B cell (primary cell): Measurements from ENCODE around the gene ZBED4. TPM values are rescaled to one million over a fixed set of nuclear protein-coding genes. Genes with fewer than 3 reads are reported as not detected.

ENCODE experiments used
- ATAC-seq: fragments of 200-7000 bp; cut with Tn5 transposase; one replicate; pipeline ENCODE4 v1.10.0; 2021; ENCODE audit warnings: low read depth, mild to moderate bottlenecking, moderate number of reproducible peaks, moderate library complexity
- CTCF ChIA-PET: fragments of 350-600 bp; sonication (Branson Sonifier 250); formaldehyde crosslinking; loops from one replicate; lab custom pipeline; 2021; ENCODE audit warnings: antibody characterized with exemption, inconsistent platforms; lab: Charles Lee
- POLR2A ChIA-PET: fragments of 350-600 bp; sonication (Branson Sonifier 250); formaldehyde crosslinking; loops from one replicate; lab custom pipeline; 2021; ENCODE audit warnings: antibody characterized with exemption; lab: Charles Lee
- DNase-seq: peaks from one replicate; pipeline ENCODE4 v3.0.0; 2013
- H2AFZ ChIP-seq: 2 replicates; pipeline ENCODE4 v1.6.1; 2012; ENCODE audit warnings: mild to moderate bottlenecking, low read depth, low read length; ENCODE audit not compliant: insufficient read depth, poor library complexity, severe bottlenecking
- H3K27ac ChIP-seq, 2 donors: 1 replicate in 1 of 2; 2 replicates in 1 of 2; pipeline ENCODE4 v1.5.1; 2012 to 2013; ENCODE audit warnings: low read length in 2 of 2, mild to moderate bottlenecking in 2 of 2, moderate library complexity in 1 of 2
- H3K27me3 ChIP-seq, 4 experiments: fragments of 200-600 bp in 1 of 4; sonication (generic) in 1 of 4; replicated peaks in 1 of 4; 1 replicate in 2 of 4; 2 replicates in 2 of 4; pipeline versions ENCODE4 v1.6.1 to v1.7.0; 2013 to 2016; ENCODE audit warnings: low read length in 3 of 4, mild to moderate bottlenecking in 2 of 4, mixed read lengths in 1 of 4, moderate library complexity in 1 of 4; ENCODE audit not compliant: insufficient read depth in 4 of 4, control insufficient read depth in 3 of 4; ENCODE audit errors: control extremely low read depth in 1 of 4
- H3K36me3 ChIP-seq, 2 experiments: replicated peaks in 1 of 2; 1 replicate in 1 of 2; 2 replicates in 1 of 2; pipeline versions ENCODE4 v1.6.1 to v1.7.1; 2013; ENCODE audit warnings: low read length in 1 of 2; ENCODE audit not compliant: insufficient read depth in 2 of 2, control insufficient read depth in 1 of 2; ENCODE audit errors: control extremely low read depth in 1 of 2, extremely low read depth in 1 of 2
- H3K4me1 ChIP-seq, 2 donors: fragments of 200-600 bp in 1 of 2; sonication (generic) in 1 of 2; 1 replicate in 1 of 2; 2 replicates in 1 of 2; pipeline versions ENCODE4 v1.5.1 to v1.6.1; 2013 to 2017; ENCODE audit warnings: low read length in 2 of 2; ENCODE audit not compliant: control insufficient read depth in 2 of 2, insufficient read depth in 2 of 2
- H3K4me2 ChIP-seq: replicated peaks from 2 replicates; pipeline ENCODE3; 2012; ENCODE audit warnings: mild to moderate bottlenecking, low read depth, low read length; ENCODE audit not compliant: poor library complexity, severe bottlenecking
- H3K4me3 ChIP-seq, 5 experiments: fragments of 200-600 bp in 1 of 5; sonication (generic) in 1 of 5; 1 replicate in 3 of 5; 2 replicates in 2 of 5; pipeline versions ENCODE4 v1.5.1 to v1.7.0; 2011 to 2016; ENCODE audit warnings: low read length in 4 of 5, mild to moderate bottlenecking in 4 of 5, low read depth in 2 of 5, control low read depth in 1 of 5, moderate library complexity in 1 of 5; ENCODE audit not compliant: insufficient read depth in 1 of 5; ENCODE audit errors: control extremely low read depth in 1 of 5, extremely low read depth in 1 of 5
- H3K79me2 ChIP-seq: fragments of 200-600 bp; sonication (generic); one replicate; pipeline ENCODE4 v1.6.0; 2016; ENCODE audit warnings: low read length; ENCODE audit not compliant: control insufficient read depth, insufficient read depth
- H3K9ac ChIP-seq: fragments of 200-600 bp; sonication (generic); 2 replicates; pipeline ENCODE4 v1.6.1; 2017; ENCODE audit warnings: mild to moderate bottlenecking, low read length, moderate library complexity
- H3K9me3 ChIP-seq, 3 donors: one replicate each; pipeline versions ENCODE4 v1.6.1 to v1.7.1; 2013; ENCODE audit warnings: low read length in 2 of 3; ENCODE audit not compliant: control insufficient read depth in 2 of 3, insufficient read depth in 1 of 3; ENCODE audit errors: control extremely low read depth in 1 of 3
- H4K20me1 ChIP-seq: 2 replicates; pipeline ENCODE4 v1.6.0; 2012; ENCODE audit warnings: mild to moderate bottlenecking, low read length; ENCODE audit not compliant: insufficient read depth, control insufficient read depth, poor library complexity, severe bottlenecking
- H3K27ac Mint-ChIP-seq: one replicate; pipeline ENCODE4 v1.8.0; 2021; ENCODE audit warnings: mixed read lengths
- H3K27me3 Mint-ChIP-seq: one replicate; pipeline ENCODE4 v1.8.0; 2021; ENCODE audit warnings: mixed read lengths
- H3K4me1 Mint-ChIP-seq: one replicate; pipeline ENCODE4 v1.8.0; 2021; ENCODE audit warnings: mixed read lengths
- H3K4me3 Mint-ChIP-seq: one replicate; pipeline ENCODE4 v1.8.0; 2021; ENCODE audit warnings: mixed read lengths
- H3K9me3 Mint-ChIP-seq: one replicate; pipeline ENCODE4 v1.8.0; 2022; ENCODE audit warnings: mixed read lengths; ENCODE audit not compliant: insufficient read depth
- CTCF ChIP-seq: fragments of 200-600 bp; IDR thresholded peaks from one replicate; pipeline ENCODE4 v1.8.0; 2022; ENCODE audit warnings: antibody characterized with exemption, mild to moderate bottlenecking
- EZH2 ChIP-seq: IDR thresholded peaks from 2 replicates; pipeline ENCODE4 v1.6.1; 2012; ENCODE audit warnings: borderline replicate concordance, low read depth, mild to moderate bottlenecking, moderate library complexity, low read length; ENCODE audit not compliant: insufficient read depth, poor library complexity, severe bottlenecking
- WGBS: methylation state at CpG from one replicate; pipeline ENCODE4 v1.1.5; 2013; ENCODE audit warnings: missing lambda C conversion rate; ENCODE audit not compliant: insufficient coverage; 5-methylcytosine and 5-hydroxymethylcytosine counted together
- intact Hi-C: fragments of 100-400 bp; cut with micrococcal nuclease; formaldehyde crosslinking; loops from one replicate; pipeline ENCODE4 v1.10.0; 2022
- polyA plus RNA-seq: library from polyadenylated mRNA; depleted of rRNA; stranded (reverse); fragments of >200 nt; gene quantifications from 2 replicates; pipeline ENCODE4 v1.2.3, GENCODE V29; 2012
- total RNA-seq, 2 donors: library from RNA; stranded (reverse); fragments of 120-200 nt in 1 of 2; gene quantifications; 1 replicate in 1 of 2; 2 replicates in 1 of 2; pipeline versions ENCODE4 v1.2.3 to v1.2.4, GENCODE V29; 2013 to 2022

ZBED4 gene
- total and polyA plus RNA-seq, 2 donors (not counting 1 experiment from before 2014, with no cell fraction given) = 5.9 to 14.6 TPM

- H3K4me1 ChIP-seq = peaks cover 3 to 9% of the 10 kb centered on the region in 2 donors
- H3K36me3 ChIP-seq = no peaks in the 10 kb centered on the region
- H4K20me1 ChIP-seq = no peaks in the 10 kb centered on the region
- peaks cover 11% of the 10 kb centered on the region for H3K4me1 Mint-ChIP-seq
- H2AFZ ChIP-seq = peak overlapping the region; percentile 65
- peak overlapping the region in 4 of 5 experiments; percentile 41 to 52 (median 48) for H3K4me3 ChIP-seq
- 24% methylated on average over 24 of the region's 29 CpGs for WGBS
- peak overlapping the region; percentile 61 for H3K27ac Mint-ChIP-seq
- peak; percentile 97 for ATAC-seq
- peak overlapping the region; percentile 53 for H3K9ac ChIP-seq
- peak; percentile 65 for DNase-seq
- H3K9me3 Mint-ChIP-seq = no peaks in the 10 kb centered on the region
- intact Hi-C loops = loop anchor here (1.0 kb wide), 1 partner anchor 14 kb away; the partner anchor contains the start of gene ZBED4
- peaks cover 0 to 4% (median 0%) of the 10 kb centered on the region in 4 experiments for H3K27me3 ChIP-seq
- no peaks in the 10 kb centered on the region for H3K79me2 ChIP-seq
- H3K4me3 Mint-ChIP-seq = peak overlapping the region; percentile 74
- peaks cover 0 to 3% (median 0%) of the 10 kb centered on the region in 3 donors for H3K9me3 ChIP-seq
- ChIA-PET CTCF (no interaction called here), POLR2A (interaction anchor here (0.7 to 1.4 kb wide), 2 partner anchors 9 to 202 kb away, joined by 3 to 7 read pairs; no protein-coding TSS in a partner anchor)
- H3K4me2 ChIP-seq = peak overlapping the region; percentile 82
- no peak for TF ChIP-seq CTCF
- TF ChIP-seq EZH2 = no peak
- H3K27me3 Mint-ChIP-seq = peaks cover 4% of the 10 kb centered on the region
- H3K27ac ChIP-seq = peak overlapping the region; percentile 43 to 51
Observed at GRCh38 chr22:49838771-49839717, 14.6 kb upstream of the ZBED4 start.

- Mint-ChIP-seq H3K27ac (no peak overlapping the region), H3K4me3 (no peak overlapping the region), H3K9me3 (no peaks in the 10 kb centered on the region), H3K27me3 (peaks cover 23% of the 10 kb centered on the region), H3K4me1 (peaks cover 11% of the 10 kb centered on the region)
- ATAC-seq (no peak), DNase-seq (no peak)
- ChIA-PET POLR2A (no interaction called here), CTCF (no interaction called here)
- H3K27me3 ChIP-seq = peaks cover 0 to 34% (median 16%) of the 10 kb centered on the region in 4 experiments
- H3K27ac ChIP-seq = no peak overlapping the region
- intact Hi-C loops = no loop called here
- H2AFZ ChIP-seq = no peak overlapping the region
- H3K9me3 ChIP-seq = peaks cover 0 to 13% (median 0%) of the 10 kb centered on the region in 3 donors
- no peak overlapping the region for H3K4me3 ChIP-seq
- H3K4me1 ChIP-seq = peaks cover 22% of the 10 kb centered on the region in 2 donors
- 96% methylated on average over 10 of the region's 16 CpGs for WGBS
- H3K9ac ChIP-seq = no peak overlapping the region
- no peaks in the 10 kb centered on the region for H3K79me2 ChIP-seq
- H3K36me3 ChIP-seq = no peaks in the 10 kb centered on the region
- peaks cover 7% of the 10 kb centered on the region for H4K20me1 ChIP-seq
- TF ChIP-seq EZH2 = no peak
- no peak for TF ChIP-seq CTCF
- H3K4me2 ChIP-seq = no peak overlapping the region
Observed at GRCh38 chr22:49845241-49845640, 8.4 kb upstream of the ZBED4 start.
